GM12864 (cell line): ENCODE results near the gene ANKHD1.

Experiments
- DNase-seq: peaks from one replicate; pipeline ENCODE4 v3.0.0-alpha.2; 2011; ENCODE audit warnings: low read depth
- H3K4me3 ChIP-seq: 2 replicates; pipeline ENCODE4 v1.5.1; 2011; ENCODE audit warnings: mild to moderate bottlenecking, low read depth, low read length, control low read depth
- CTCF ChIP-seq: IDR thresholded peaks from 2 replicates; pipeline ENCODE4 v1.5.1; 2011; ENCODE audit warnings: low read depth, mild to moderate bottlenecking, moderate library complexity, low read length, control low read depth, inconsistent platforms; ENCODE audit errors: missing control alignments

The ANKHD1 gene

GRCh38 chr5:140403613-140404012 is 2.0 kb downstream of the ANKHD1 start:
- no peak for TF ChIP-seq CTCF
- no peak for DNase-seq
- H3K4me3 ChIP-seq, result peak overlapping the region; percentile 73; the same call in 1 of the 2 replicates

GRCh38 chr5:140408750-140409241 is 7.2 kb downstream of the ANKHD1 start:
- TF ChIP-seq CTCF, result no peak
- H3K4me3 ChIP-seq, result no peak overlapping the region
- no peak for DNase-seq

GRCh38 chr5:140413230-140413629 is 11.6 kb downstream of the ANKHD1 start:
- TF ChIP-seq CTCF, result no peak
- no peak for DNase-seq
- no peak overlapping the region for H3K4me3 ChIP-seq

- no peak overlapping the region for H3K4me3 ChIP-seq
- no peak for DNase-seq
- TF ChIP-seq CTCF, result no peak
These were observed 15.6 kb downstream of the ANKHD1 start for GRCh38 chr5:140417235-140417634.

- no peak for TF ChIP-seq CTCF
- DNase-seq, result no peak
- H3K4me3 ChIP-seq, result no peak overlapping the region
These were observed 17.4 kb downstream of the ANKHD1 start for GRCh38 chr5:140418862-140419520.

- no peak for TF ChIP-seq CTCF
- no peak overlapping the region for H3K4me3 ChIP-seq
- no peak for DNase-seq
These were observed 18.6 kb downstream of the ANKHD1 start for GRCh38 chr5:140420226-140420570.
